Measurements from ENCODE around the gene PYGM.

Gene PYGM

GRCh38 chr11:64751136-64751535, 8.6 kb downstream of the PYGM start:
- Histone ChIP-seq H3K4me2 (ENCODE audit: low read depth, low read length, poor library complexity, severe bottlenecking) (no peak overlapping the region), H3K9me2 (replicated peaks; ENCODE audit: insufficient read depth, low read length) (no peaks in the 10 kb centered on the region), H2AFZ (ENCODE audit: low read depth, low read length, severe bottlenecking) (no peak overlapping the region), H3K27ac (ENCODE audit: low read depth, low read length) (no peak overlapping the region), H3F3A (ENCODE audit: insufficient read depth) (0 out of 2 replicates have a peak, but pooled peaks cover 3% of the 10 kb centered on the region), H3K9ac (ENCODE audit: low read length) (no peak overlapping the region), H3K36me3 (ENCODE audit: low read length) (no peaks in the 10 kb centered on the region), H3K79me2 (ENCODE audit: insufficient read depth, low read length) (no peaks in the 10 kb centered on the region), H4K20me1 (ENCODE audit: low read depth, low read length) (no peaks in the 10 kb centered on the region), H3K9me3 (ENCODE audit: insufficient read depth, low read length) (no peaks in the 10 kb centered on the region), H3K27me3 (ENCODE audit: low read length) (no peaks in the 10 kb centered on the region), H3K4me3 (ENCODE audit: insufficient read depth, low read length, poor library complexity, severe bottlenecking) (no peak overlapping the region)
- TF ChIP-seq, protein P1, sequence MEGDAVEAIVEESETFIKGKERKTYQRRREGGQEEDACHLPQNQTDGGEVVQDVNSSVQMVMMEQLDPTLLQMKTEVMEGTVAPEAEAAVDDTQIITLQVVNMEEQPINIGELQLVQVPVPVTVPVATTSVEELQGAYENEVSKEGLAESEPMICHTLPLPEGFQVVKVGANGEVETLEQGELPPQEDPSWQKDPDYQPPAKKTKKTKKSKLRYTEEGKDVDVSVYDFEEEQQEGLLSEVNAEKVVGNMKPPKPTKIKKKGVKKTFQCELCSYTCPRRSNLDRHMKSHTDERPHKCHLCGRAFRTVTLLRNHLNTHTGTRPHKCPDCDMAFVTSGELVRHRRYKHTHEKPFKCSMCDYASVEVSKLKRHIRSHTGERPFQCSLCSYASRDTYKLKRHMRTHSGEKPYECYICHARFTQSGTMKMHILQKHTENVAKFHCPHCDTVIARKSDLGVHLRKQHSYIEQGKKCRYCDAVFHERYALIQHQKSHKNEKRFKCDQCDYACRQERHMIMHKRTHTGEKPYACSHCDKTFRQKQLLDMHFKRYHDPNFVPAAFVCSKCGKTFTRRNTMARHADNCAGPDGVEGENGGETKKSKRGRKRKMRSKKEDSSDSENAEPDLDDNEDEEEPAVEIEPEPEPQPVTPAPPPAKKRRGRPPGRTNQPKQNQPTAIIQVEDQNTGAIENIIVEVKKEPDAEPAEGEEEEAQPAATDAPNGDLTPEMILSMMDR (IDR thresholded peaks at IDR 0.05; ENCODE audit: insufficient read depth, low read length, poor library complexity, severe bottlenecking), result no peak
- TF ChIP-seq EZH2phosphoT487 (conservative IDR thresholded peaks at IDR 0.05; ENCODE audit: low read length), result no peak

GRCh38 chr11:64750361-64751054, 9.3 kb downstream of the PYGM start:
- no peaks in the 10 kb centered on the region for H4K20me1 ChIP-seq (ENCODE audit: low read depth, low read length)
- H3K4me2 ChIP-seq (ENCODE audit: low read depth, low read length, poor library complexity, severe bottlenecking), result no peak overlapping the region
- H3K27ac ChIP-seq (ENCODE audit: low read depth, low read length), result no peak overlapping the region
- no peaks in the 10 kb centered on the region for H3K9me2 ChIP-seq (replicated peaks; ENCODE audit: insufficient read depth, low read length)
- H3K79me2 ChIP-seq (ENCODE audit: insufficient read depth, low read length), result no peaks in the 10 kb centered on the region
- H3K36me3 ChIP-seq (ENCODE audit: low read length), result no peaks in the 10 kb centered on the region
- H3K9ac ChIP-seq (ENCODE audit: low read length), result no peak overlapping the region
- TF ChIP-seq, protein P1 (IDR thresholded peaks at IDR 0.05; ENCODE audit: insufficient read depth, low read length, poor library complexity, severe bottlenecking), result no peak
- TF ChIP-seq EZH2phosphoT487 (conservative IDR thresholded peaks at IDR 0.05; ENCODE audit: low read length), result no peak
- H3F3A ChIP-seq (ENCODE audit: insufficient read depth), result 0 out of 2 replicates have a peak, but pooled peaks cover 4% of the 10 kb centered on the region
- H3K4me3 ChIP-seq (ENCODE audit: insufficient read depth, low read length, poor library complexity, severe bottlenecking), result no peak overlapping the region
- no peaks in the 10 kb centered on the region for H3K27me3 ChIP-seq (ENCODE audit: low read length)
- H3K9me3 ChIP-seq (ENCODE audit: insufficient read depth, low read length), result no peaks in the 10 kb centered on the region
- no peak overlapping the region for H2AFZ ChIP-seq (ENCODE audit: low read depth, low read length, severe bottlenecking)

DNA sequence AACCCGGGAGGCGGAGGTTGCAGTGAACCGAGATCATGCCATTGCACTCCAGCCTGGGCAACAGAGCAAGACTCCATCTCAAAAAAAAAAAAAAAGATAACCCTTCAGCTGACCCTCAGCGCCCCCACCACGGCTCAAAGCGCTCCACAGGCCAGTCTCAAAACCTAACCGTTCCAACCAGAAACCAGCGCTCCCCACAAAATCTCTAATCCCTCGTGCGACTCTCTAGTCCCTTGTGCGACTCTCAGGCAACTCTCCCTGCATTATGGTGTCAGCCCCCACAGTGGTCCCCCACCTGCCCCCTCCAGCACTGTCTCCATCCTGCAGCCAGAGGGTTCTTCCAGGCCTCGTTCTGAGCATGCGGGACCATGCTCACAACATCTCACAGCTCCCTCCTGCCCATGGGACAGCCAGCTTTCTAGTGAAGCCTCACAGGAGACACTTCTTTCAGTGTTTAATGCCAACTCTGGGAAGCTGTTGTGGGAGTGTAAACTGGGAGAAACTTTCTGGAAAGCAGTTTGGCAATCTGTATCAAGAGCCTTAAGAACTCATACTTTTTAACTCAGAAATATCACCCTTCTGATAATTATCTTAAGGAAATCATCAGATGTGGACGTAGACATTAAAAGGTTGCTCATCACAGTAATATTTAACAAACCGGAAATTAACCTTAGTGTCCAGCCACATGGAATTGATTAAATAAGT, 11.7 kb downstream of the PYGM start:
- Histone ChIP-seq H3K4me2 (ENCODE audit: low read depth, low read length, poor library complexity, severe bottlenecking) (no peak overlapping the region), H3K9me3 (ENCODE audit: insufficient read depth, low read length) (no peaks in the 10 kb centered on the region), H4K20me1 (ENCODE audit: low read depth, low read length) (no peaks in the 10 kb centered on the region), H3F3A (ENCODE audit: insufficient read depth) (peaks cover 14% of the 10 kb centered on the region; the same call in 1 of the 2 replicates), H2AFZ (ENCODE audit: low read depth, low read length, severe bottlenecking) (no peak overlapping the region), H3K9ac (ENCODE audit: low read length) (no peak overlapping the region), H3K9me2 (replicated peaks; ENCODE audit: insufficient read depth, low read length) (no peaks in the 10 kb centered on the region), H3K36me3 (ENCODE audit: low read length) (no peaks in the 10 kb centered on the region), H3K79me2 (ENCODE audit: insufficient read depth, low read length) (no peaks in the 10 kb centered on the region), H3K4me3 (ENCODE audit: insufficient read depth, low read length, poor library complexity, severe bottlenecking) (no peak overlapping the region), H3K27ac (ENCODE audit: low read depth, low read length) (no peak overlapping the region), H3K27me3 (ENCODE audit: low read length) (no peaks in the 10 kb centered on the region)
- TF ChIP-seq, protein P1 (IDR thresholded peaks at IDR 0.05; ENCODE audit: insufficient read depth, low read length, poor library complexity, severe bottlenecking), result no peak
- no peak for TF ChIP-seq EZH2phosphoT487 (conservative IDR thresholded peaks at IDR 0.05; ENCODE audit: low read length)
